ENCODE results near the gene KCNQ1.

The KCNQ1 gene

DNA sequence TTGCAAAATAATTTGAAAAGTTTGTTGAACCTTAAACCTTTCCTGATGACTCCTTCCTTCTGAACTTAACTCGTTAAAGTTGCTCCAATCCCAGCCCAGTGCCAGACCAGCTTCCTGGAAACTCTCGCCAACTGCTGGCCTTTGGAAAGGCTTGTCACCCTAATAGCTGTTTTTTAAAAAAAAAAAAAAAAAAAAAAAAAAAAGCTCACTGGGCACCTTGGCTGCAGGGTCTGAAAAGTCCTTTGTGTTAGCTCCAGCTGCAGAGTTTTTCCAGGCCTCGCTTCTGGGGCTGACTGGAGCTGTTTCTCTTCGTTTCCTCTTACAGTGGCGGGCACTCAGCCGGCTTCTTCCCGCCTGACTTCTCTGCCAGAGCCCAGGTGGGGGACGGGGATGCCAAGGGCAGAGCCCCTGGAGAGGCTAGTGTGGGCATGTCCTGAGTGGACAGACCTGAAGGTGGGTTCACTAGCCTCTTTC lies 229.9 kb downstream of the KCNQ1 start:
- no peak for DNase-seq

DNA sequence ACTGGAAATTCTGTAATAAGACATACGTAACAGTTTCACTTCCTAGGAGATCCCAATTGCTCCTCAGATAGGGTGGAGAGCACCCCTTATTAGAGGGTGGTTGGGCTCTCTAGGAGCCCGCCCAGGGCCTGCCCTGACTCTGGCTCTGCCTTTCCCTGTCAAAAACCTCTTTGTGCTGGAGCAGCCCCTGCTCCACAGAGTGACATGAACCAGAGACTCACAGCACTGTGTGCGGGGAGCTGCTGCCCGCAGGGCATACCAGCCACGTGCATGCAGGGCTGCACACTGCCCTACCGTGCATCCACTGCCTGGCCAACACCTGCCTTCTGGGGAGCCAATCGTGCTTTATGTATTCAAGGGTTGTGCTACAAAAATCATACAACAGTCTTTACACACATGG lies 230.7 kb downstream of the KCNQ1 start:
- no peak for DNase-seq

DNA sequence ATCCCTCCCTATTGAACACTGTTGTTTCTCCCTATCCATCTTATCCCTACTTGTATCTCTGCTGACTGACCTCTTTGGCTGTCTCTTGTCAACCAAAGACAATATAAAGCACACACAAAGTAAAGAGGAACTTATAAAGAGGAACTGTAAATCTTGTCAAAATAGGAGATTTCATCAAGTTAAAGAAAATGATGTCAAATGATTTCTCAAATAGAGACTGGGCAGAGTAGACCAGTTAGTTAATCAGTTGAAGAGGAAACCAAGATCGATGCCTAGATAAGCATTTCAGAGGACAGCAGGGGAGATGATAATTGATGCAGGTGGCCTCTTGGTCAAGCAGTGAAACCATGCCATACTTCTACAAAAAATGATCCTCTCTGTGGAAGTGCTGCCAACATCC lies 232.3 kb downstream of the KCNQ1 start:
- no peak for DNase-seq

DNA sequence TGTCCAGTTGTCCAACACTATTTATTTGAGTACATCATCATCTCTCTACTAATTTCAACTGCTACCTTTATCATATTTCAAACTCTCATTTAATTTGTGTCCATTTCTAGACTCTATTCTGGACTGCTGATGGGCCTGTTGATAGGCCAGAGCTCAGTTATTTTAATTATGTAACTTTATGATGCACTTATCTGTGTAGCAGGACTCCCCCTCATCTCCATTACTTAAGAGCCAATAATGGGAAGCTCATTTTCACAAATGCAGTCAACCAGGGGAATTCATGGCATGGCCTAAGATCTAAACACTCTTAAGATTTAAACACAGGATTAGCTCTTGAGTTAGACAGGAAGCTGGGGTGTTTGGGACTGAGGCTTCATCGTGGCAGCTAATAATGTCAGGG lies 233.6 kb downstream of the KCNQ1 start:
- DNase-seq, result no peak

DNA sequence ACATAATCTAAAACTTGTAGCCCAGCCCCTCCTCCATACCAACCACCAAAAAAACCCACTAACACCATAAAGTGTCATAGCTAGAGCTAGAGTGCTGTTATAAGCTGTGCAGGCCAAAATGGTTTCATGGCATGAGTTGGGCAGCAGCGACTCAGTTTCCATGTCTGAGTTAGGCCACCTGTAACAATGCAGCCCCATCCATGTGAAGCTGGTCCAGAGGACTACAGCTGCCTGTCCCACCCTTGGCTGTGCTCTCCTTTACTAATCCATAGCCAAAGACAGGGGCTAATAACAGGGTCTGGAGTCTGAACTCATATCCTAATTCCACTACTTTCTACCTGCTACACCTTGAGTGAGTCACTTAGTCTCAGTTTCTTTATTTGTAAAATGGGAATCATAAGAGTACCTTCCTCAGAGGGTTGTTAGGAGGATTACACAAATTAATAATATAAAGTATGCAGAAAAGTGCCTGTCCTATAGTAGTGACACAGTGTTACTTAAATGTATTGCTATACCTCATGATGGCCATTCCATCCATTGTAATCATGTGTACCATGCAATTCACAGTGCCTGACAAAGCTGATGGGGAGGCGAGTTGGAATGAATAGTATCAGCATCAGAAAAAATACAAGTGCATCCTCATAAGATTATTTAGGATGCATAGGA lies 234.3 kb downstream of the KCNQ1 start:
- no peak for DNase-seq

DNA sequence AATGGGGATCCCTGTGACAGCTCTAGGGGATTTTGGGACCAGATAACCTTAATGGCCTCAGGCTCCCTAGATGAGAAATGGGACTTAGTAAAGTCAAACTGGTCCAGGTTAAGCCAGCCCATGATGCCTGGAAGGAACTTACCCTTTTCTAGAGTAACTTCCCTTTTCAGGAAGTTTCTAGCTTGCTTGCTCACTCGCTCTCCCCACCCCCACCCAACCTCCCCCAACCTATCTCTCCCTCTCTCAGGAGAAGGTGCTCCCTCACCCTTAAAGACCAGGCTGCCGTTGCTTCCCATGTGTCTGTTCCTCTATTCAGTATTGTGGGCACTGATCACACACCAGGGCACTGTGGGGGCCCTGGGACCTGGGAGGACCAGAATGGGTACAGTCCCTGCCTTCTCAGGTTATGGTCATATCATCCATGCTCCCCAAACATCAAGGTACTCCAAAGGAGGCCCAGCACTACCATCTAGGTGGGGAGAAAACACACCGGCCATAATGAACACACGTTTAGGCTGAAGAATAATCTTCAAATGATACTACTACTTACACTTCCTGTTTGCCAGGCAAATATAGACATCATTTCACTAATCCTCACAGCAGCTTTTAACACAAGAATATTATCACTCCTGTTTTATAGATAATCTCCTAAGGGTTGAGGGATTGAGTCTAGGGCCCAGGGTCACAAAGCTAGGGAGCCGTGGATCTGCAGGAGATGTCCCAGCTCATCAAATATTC lies 236.8 kb downstream of the KCNQ1 start:
- DNase-seq, result no peak

DNA sequence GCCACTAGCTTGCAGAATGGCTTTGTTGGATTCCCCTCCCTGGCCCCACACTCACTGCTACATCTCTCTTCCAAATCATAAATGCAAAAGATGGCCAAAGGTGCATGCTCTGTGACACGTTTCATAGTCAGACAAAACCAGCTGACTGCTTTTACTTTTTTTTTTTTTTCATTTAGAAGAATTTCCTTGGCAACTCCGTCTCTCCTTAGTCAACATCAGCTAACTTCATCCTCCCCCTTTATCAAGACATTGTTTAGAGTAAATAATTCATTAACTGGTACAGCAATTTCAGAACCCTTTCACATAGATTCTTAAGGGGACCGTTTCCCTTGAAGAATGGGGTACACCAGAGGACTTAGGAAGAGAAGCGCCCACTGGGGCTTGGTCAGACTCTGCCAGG lies 239.0 kb downstream of the KCNQ1 start:
- no peak for DNase-seq

DNA sequence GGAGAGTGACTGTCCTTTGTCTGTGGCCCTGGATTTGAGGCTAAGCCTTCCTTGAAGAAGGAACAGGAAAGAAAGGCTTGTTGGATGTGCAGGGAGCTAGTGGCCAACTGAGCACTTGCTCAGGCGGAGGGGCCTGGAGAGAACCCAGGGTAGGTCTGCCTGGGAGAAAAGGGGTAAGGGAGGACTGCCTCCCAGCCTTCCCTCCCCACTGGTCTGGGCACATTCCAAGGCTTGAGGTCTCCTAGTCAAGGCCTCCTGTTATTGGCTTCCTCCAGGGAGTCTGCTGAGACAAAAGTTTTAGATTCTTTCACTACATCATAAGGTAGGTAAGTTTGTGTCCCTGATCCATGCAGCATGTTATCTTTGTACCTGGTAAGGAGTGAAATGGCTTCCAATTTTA lies 239.8 kb downstream of the KCNQ1 start:
- no peak for DNase-seq

DNA sequence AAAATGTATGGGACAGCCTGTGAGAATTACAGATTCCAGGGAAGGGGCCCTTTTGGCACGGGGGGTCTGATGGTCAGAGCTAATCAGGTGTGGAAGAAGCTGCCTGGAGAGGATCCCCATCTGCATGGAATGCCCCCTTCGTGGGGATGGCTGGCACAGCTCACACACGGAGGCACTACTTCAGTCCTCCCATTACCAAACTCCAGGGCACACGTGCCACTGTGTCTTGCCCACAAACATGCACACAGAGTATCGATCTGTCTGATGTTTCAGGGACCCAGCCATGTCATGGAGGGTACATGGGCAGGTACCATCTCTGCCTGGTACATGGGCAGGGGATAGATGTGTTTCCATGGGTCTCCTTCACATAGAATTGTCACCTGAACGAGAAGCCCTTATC lies 240.2 kb downstream of the KCNQ1 start:
- DNase-seq, result no peak

DNA sequence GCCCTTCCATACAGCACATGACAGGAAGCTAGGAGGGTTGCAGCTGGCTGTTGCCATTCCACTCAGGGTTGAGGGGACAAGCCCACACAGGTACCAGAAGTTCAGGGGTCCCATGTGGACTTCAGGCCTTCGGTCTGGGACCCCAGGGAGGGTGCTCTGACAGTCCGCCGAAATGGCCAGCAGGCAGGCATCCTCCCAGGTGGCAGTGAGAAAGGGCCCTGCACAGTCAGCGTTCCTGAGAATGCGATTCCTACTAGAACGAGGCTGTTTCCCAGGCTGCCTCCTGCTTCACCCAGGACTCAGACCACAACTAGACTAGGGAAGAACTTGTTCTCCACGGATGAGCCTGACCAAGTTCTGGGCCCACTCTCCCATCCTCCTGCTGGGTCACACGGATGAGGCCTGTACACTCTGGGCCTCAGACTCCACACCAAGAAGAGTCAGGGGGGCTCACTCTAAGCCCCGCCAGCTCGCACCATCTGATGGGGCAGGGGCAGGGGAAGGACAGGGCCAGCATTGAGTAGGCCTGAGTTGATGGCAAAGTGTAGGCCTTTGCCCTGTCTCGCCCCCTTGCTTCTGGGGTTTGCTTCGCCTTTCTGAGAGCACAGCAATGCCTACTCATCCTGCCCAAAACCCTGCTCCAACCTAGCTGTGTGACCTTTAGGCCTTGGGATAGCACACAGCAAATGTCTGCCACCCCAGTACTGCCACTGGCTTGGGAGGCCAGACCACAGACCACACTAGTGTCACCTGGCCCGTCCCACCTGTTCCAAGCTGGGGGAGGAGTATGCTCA lies 241.0 kb downstream of the KCNQ1 start:
- no peak for DNase-seq

DNA sequence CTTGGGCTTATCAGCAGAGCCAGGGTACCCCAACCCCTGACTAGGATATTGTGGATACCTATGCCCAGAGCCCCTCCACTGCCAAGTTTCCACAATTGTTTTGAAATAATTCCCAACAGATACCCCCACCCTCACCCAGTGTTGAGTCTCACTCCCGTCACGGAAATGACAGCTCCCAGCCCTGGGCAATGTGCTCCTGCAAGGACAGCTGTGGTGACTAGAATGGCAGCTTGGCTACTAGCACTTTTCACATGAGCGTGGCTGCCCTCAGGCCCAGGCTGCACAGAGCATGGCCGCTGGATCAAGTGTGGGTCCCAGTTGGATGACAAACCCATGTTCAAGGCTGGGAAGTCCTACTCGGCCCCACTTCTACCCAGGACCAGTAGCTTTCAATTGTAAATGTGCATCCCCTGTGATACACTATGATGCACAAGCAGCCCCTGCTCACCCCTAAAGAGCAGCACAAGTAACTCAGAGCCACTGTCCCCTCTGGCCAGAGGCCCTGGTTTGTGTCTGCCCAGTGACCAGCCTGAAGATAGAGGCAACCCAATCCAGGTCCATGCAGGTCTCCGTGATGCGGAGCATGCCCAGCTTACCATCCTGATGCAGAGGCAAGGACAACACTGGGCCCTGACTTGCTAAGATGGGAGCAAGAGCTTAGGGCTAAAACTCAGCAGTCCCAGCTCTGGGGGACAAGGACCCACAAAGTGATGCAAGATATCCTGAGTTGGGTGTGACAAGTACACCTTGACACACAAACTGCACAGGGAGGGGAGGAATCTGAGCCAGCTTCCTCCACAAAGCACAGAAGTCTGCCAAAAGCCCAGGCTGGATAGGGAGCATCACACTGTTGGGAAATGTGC lies 241.8 kb downstream of the KCNQ1 start:
- DNase-seq, result no peak

DNA sequence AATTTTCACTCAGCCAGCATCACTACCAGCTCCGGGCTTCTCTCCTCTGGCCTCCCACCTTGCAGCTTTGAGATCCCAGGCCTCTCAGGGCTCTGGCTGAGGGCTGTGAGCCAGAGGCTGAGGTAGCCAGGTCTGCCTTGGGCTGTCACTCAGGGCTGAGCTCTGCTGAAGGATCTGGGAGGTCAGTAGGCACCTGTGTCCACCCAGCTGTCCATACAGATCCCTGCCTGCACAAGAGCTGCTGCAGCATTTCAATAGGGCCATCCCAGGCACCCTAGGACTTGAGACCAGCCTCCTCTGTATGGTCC lies 242.4 kb downstream of the KCNQ1 start:
- no peak for DNase-seq

DNA sequence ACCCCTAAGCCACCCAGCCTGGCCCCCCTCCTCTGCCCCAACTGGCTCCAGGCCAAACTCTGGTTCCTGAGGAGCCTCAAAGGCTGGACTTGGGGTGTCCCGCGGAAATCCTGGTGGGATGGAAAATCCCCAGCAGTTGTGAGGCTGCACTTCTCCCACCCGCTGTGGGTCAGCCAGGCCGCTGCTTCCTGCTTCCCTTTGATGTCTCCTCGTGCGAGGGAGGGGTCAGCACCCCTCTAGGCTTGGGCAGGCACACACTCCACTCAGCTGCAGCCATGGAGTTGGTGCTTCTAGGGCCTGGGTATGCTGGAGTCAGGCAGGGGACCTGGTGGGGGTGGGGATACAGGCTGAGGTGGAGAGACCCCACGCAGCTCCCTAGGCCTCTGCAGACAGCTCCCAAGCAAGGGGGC lies 243.0 kb downstream of the KCNQ1 start:
- DNase-seq, result no peak

DNA sequence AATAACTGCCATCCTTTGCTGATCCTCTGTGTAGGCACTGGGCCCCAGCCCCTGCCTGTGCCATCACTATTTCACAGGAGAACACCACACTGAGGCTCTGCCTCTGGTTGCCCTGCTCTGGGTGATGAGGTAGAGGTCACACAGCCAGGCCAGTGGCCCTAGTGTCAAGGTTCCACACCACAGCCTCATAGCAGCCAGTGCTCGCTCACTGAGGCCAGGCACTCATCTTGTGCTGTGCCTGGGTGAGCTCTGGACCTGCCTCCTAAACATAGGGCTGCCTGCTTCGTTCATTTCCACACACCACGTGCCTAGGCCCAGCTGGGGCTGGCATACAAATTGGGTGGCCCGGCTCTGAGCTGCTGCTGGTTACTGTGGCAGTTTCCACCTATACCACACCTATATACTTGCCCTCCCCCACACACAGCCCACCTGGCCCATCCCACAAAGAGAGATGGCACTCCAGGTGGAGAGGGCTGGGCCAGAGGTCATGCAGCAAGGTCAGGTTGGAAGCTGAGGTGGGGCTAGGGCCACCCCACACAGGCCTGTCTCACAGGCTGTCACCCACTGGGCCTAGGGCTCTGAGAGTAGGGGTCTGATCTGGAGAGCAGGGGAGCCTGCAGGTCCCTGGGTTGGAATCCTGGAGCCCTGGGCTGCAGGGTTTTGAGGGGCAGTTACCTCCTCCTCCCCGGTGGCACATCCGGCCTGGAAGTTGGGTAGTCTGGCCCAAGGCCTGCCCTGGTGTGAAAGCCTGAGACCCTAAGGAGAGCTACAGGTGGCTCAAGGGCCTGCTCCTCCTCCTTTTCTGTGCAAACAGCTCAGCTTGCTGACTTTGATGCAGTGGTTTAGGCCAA lies 243.8 kb downstream of the KCNQ1 start:
- no peak for DNase-seq

DNA sequence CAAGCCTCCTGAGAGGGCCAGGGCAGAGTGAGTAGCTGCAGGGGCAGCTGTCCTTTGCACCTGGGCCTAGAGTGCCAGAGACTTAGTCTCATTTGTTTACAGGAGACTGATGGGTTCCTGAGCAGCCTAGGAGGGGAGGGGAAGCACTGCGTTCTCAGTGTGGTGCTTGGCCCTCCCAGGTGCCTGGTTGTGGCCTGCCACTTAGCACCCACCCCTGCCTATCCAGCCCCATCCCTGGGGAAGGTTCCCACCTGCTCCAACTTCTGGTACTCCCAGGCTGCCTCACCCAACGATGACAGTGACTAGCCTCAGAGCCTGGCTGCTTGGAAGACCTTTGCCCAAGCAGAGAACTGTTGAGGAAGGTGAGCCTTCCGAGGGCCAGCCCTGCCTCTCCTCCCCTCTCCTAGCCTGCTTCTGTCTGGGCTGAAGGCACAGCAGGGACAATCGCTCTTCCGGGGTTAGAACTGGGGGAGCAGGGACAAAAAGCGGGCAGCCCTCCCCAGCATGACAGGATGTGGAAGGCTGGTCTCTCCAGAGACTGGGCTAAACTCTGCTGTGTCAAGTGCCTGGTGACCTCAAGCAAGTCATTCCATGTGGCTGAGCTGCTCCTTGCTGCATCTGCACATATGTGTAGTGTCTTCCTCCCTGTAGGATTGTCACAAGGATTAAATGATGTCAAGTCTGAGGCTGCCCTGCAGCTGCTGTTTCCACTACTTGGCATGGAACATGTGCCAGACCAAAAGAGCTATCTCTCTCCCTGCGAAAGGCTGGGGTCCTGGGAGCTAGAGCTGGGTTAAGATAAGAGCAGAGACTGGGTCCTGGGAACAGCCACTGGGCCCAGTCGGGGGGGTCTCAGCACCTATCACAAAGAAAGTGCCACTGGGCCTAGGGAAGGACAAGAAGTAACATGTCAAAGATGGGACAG lies 245.1 kb downstream of the KCNQ1 start:
- no peak for DNase-seq

DNA sequence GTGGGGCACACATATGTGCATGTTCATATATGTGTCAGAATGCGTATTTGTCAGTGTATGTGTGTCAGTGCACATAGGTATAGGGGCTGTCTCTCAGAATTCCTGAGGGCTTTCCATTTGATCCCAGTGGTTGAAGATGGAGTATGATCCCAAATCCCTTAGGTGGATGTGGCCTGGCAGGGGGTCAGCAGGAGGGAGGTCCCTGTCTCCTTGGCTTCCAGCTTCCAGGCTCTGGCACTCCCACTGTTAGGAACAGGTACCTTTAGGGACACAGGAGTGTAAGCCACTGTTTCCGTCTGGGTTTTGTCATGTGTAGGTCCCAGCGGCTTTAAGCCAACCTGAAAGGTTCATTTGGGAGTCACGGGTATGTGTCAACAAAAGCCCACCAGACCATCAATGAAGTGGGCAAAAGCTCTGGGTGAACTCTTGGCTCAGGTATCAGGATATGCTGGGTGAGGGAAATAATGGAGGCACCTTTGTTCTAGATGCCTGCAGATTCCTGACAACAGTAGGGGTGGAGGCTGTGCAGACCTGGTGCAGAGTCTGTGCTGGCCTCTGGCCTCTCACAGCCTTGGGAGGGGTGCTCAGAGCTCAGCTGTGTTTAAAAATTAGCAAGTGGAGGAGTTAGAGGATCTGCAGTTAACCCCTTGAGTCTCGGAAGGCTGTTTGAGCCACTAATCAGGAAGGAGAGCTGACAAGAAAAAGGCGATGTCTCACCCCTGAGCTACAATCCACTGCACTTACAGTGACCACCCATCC lies 246.0 kb downstream of the KCNQ1 start:
- no peak for DNase-seq

DNA sequence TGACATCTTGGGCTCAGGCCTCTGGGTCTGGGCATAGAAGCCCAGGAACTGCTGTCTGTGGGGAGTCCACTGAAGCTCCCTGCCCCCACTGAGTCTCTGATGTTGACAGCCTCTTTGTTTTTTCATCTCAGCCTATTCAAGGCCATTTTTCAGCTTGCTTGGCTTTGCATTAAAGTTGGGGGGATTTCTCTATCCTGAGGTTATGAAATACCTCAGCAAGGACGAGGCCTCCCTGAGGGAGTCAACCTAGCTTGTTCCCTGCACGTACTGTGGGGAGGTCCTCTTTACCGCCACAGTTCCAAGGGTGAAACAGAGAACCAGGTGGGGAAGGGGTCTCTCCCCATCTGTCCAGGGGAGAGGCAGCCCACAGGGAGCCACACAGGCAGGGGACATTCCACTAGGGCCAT lies 246.6 kb downstream of the KCNQ1 start:
- DNase-seq, result no peak

DNA sequence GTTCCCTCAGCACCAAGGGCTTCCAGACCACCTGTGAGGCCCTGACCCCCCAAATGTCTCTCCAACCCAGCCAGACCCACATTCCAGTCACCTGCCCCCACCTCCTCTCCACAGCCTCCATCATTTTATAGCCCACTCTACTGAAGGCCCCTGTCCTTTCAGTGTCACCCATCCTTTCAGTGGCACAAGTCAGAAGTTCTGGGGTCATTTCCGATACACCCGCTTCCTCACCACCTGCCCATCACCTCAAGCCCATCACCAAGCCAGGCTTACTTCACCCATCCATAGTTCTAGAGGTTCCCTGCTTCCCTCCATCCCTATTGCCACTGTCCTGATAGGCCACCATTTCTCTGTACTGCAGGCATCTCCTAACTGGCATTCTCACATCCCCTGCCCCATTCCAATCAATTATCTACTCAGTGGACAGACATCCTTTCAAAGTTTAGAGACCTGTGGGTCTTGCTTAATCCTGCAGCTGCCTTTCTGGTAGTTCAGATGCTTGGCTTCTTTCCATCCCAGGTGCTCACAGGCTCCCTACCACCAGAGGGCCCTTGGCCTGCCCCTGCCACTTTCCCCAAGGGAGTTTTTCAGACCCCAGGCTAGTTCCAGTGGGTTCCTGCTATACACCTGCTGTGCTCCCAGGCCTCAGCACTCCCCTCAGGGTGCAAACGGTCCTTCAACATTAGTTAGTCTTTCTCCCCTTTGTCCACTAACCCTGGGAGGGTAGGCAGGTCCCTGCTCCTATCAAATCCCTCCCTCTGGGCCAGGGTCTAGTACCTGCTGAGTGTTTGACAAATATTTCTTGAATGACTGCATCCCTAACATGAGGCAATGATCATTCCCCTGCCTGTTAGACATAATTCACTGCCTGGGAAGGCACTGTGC lies 247.4 kb downstream of the KCNQ1 start:
- no peak for DNase-seq
